Bronchial epithelial cell (primary cell): ENCODE measurements around the gene DNAH14. TPM values are rescaled to one million over a fixed set of nuclear protein-coding genes. Genes with fewer than 3 reads are reported as not detected.

Source experiments
- DNase-seq: peaks from one replicate; pipeline ENCODE4 v3.0.0-alpha.2; 2010; ENCODE audit warnings: low read depth
- FAIRE-seq: peaks from 2 replicates; lab custom pipeline; 2011; peaks lifted over from hg19 to GRCh38; lab: Jason Lieb, UNC
- H3K27me3 ChIP-seq: 2 replicates; pipeline ENCODE4 v1.5.1; 2011; ENCODE audit warnings: low read length; ENCODE audit not compliant: control insufficient read depth, insufficient read depth
- H3K36me3 ChIP-seq: 2 replicates; pipeline ENCODE4 v1.5.1; 2011; ENCODE audit warnings: low read length; ENCODE audit not compliant: control insufficient read depth, insufficient read depth
- H3K4me3 ChIP-seq: 2 replicates; pipeline ENCODE4 v1.5.1; 2011; ENCODE audit warnings: mild to moderate bottlenecking, low read depth, low read length, control low read depth
- total RNA-seq: library from RNA; depleted of rRNA; stranded (reverse); fragments of >200 nt; gene quantifications from 2 replicates; pipeline ENCODE4 v1.2.1, GENCODE V29; 2014
- TF ChIP-seq, protein P1 (sequence below): IDR thresholded peaks from 2 replicates; pipeline ENCODE4 v1.5.1; 2011; ENCODE audit warnings: mild to moderate bottlenecking, moderate library complexity, low read length, control low read depth, inconsistent platforms; ENCODE audit not compliant: insufficient read depth, severe bottlenecking

Gene DNAH14
- total RNA-seq, 1 donor from 2014 or later = 10.5 TPM

DNA sequence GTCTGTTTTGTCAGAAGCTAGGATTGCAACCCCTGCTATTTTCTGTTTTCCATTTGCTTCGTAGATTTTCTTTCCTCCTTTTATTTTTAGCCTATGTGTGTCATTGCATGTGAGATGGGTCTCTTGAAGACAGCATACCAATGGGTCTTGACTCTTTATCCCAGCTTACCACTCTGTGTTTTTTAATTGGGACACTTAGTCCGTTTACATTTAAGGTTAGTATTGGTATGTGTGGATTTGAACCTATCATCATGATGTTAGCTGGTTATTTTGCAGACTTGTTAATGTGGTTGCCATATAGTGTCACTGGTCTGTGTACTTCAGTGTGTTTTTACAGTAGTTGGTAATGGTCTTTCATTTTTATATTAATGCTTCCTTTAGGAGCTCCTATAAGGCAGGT is 141.5 kb downstream of the DNAH14 start:
- Histone ChIP-seq H3K4me3 (no peak overlapping the region), H3K36me3 (no peaks in the 10 kb centered on the region), H3K27me3 (no peaks in the 10 kb centered on the region)
- no peak for FAIRE-seq
- TF ChIP-seq, protein P1, sequence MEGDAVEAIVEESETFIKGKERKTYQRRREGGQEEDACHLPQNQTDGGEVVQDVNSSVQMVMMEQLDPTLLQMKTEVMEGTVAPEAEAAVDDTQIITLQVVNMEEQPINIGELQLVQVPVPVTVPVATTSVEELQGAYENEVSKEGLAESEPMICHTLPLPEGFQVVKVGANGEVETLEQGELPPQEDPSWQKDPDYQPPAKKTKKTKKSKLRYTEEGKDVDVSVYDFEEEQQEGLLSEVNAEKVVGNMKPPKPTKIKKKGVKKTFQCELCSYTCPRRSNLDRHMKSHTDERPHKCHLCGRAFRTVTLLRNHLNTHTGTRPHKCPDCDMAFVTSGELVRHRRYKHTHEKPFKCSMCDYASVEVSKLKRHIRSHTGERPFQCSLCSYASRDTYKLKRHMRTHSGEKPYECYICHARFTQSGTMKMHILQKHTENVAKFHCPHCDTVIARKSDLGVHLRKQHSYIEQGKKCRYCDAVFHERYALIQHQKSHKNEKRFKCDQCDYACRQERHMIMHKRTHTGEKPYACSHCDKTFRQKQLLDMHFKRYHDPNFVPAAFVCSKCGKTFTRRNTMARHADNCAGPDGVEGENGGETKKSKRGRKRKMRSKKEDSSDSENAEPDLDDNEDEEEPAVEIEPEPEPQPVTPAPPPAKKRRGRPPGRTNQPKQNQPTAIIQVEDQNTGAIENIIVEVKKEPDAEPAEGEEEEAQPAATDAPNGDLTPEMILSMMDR = no peak
- DNase-seq = no peak

DNA sequence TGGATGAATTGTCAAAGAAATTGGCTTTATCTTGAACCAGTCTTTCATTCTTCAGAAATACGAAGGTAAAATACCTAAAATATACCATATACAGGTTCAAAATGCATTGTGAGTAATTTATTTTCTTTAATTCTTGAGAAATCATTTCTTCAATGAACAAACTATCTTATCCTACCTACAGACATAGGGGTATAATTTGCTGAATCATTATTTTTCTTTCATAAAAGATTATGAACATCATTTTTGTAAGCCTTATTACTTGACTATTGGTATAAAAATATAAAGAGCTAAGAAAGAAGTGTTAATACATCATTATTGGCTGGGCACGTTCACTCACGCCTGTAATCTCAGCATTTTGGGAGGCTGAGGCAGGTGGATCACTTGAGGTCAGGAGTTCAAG is 167.7 kb downstream of the DNAH14 start:
- no peak overlapping the region for H3K4me3 ChIP-seq
- no peak for DNase-seq
- TF ChIP-seq, protein P1 = no peak
- H3K36me3 ChIP-seq = no peaks in the 10 kb centered on the region
- no peaks in the 10 kb centered on the region for H3K27me3 ChIP-seq
- no peak for FAIRE-seq

DNA sequence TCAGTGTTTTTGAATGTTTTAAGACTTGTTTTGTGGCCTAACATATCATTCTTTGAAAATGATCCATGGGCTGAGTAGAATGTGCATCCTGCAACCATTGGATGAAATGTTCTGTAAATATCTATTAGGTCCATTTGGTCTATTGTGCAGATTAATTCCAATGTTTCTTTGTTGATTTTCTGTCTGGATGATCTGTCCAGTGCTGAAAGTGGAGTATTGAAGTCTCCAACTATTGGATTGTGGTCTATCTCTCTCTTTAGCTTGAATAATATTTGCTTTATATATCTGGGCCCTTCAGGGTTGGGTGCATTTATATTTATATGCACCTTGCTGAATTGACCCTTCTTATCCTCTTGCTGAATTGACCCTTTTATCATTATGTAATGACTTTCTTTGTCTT is 181.5 kb downstream of the DNAH14 start:
- Histone ChIP-seq H3K4me3 (no peak overlapping the region), H3K27me3 (no peaks in the 10 kb centered on the region), H3K36me3 (no peaks in the 10 kb centered on the region)
- TF ChIP-seq, protein P1 = no peak
- DNase-seq = no peak
- FAIRE-seq = no peak

DNA sequence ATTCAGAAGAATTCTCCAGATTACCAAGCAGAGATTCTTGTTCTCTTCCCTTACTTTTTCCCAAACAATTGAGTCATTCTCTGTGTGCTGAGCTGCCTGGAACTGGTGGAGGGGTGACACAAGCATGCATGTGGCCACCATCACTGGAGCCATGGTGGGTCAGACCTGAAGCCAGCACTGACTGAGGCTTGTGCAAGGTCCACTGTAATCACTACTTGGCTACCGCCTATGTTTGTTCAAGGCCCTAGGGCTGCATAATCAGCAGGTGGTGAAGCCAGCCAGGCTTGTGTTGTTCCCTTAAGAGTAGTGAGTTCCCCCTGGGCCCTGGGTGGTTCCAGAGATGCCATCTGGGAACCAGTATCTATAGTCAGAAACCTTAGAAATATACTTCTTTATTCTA is 183.8 kb downstream of the DNAH14 start:
- H3K36me3 ChIP-seq = no peaks in the 10 kb centered on the region
- no peak overlapping the region for H3K4me3 ChIP-seq
- H3K27me3 ChIP-seq = no peaks in the 10 kb centered on the region
- TF ChIP-seq, protein P1 = no peak
- no peak for DNase-seq
- FAIRE-seq = no peak

DNA sequence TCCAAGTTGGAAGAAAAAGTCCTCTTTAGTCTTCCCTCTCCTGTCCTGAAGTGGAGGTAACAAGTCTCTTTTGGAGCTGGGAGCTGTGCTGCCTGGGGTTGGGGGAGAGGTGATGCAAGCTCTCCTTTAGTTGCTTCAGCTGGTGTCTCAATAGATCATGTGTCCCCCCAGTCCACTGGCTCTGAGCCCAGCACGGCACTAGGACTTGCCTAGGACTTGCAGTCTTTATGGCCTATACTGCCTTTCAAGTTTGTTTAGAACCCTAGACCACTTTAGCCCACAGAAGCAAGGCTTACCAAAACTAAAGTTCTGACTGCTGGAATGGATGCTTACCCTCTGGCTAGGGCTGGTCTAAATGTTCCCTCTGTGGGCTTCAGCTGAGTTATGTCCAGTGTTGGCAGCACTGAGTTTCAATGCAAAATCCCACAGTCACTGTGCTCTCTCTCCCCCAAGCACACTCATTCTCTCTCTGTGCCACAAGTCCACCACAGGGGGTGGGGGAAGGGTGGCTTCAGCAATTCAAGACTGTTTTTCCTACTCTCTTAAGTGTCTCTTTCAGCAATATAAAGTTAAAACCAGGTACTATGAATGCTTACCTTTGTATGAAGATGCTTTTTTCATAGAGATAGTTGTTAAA is 185.0 kb downstream of the DNAH14 start:
- Histone ChIP-seq H3K27me3 (no peaks in the 10 kb centered on the region), H3K4me3 (no peak overlapping the region), H3K36me3 (no peaks in the 10 kb centered on the region)
- FAIRE-seq = no peak
- TF ChIP-seq, protein P1 = no peak
- DNase-seq = no peak

DNA sequence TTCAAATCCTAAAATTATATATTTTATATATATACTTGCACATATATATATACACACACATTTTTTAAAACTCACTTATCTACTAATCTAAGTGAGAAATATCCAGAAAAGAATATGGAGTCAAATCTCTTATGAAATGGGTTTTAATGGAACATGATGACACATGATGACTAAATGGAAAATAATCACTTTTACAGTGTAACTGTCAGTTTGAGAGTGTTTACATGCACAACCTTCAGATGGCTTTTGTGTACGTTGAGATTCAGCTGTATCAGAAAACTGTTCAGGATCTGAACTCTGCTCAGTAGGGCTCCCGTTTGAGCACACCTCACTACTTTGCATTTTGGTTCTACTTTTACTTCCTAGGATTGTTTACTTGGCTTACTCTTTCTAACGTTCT is 189.8 kb downstream of the DNAH14 start:
- DNase-seq (peak; percentile 15), FAIRE-seq (no peak)
- Histone ChIP-seq H3K36me3 (no peaks in the 10 kb centered on the region), H3K27me3 (no peaks in the 10 kb centered on the region), H3K4me3 (no peak overlapping the region)
- TF ChIP-seq, protein P1 = no peak
